K562 (cell line): ENCODE measurements around the gene KCNMB2. TPM values are rescaled to one million over a fixed set of nuclear protein-coding genes. Genes with fewer than 3 reads are reported as not detected.

Source experiments
- ATAC-seq: fragments of 200-7000 bp; cut with Tn5 transposase; 3 replicates; pipeline ENCODE4 v1.9.1; 2020; ENCODE audit warnings: moderate library complexity
- BruUV-seq: library from RNA; stranded (reverse); fragments of 400-500 nt; replicated peaks from 2 replicates; lab custom pipeline; 2021; lab: Mats Ljungman, UMichigan
- CTCF ChIA-PET: fragments of 300-600 bp; formaldehyde crosslinking; extraction: SDS; loops from one replicate; lab custom pipeline; 2021; ENCODE audit warnings: low intra/inter-chr PET ratio; lab: Yijun Ruan, JAX
- POLR2A ChIA-PET: fragments of 300-600, 350-650 bp; sonication (Branson Sonifier 250); formaldehyde crosslinking; extraction: SDS; loops from one replicate; lab custom pipeline; 2021; ENCODE audit warnings: antibody characterized with exemption, inconsistent platforms; lab: Yijun Ruan, JAX
- DNase-seq, 4 experiments: peaks; one replicate each; pipeline versions ENCODE4 v3.0.0 to v3.0.0-alpha.2; 2011 to 2018; ENCODE audit warnings: low spot score in 3 of 4, mixed read lengths in 3 of 4; ENCODE audit errors: extremely low read depth in 1 of 4
- FAIRE-seq: peaks from 2 replicates; lab custom pipeline; 2011; peaks lifted over from hg19 to GRCh38; lab: Jason Lieb, UNC
- H2AFZ ChIP-seq: 2 replicates; pipeline ENCODE4 v1.6.0; 2011; ENCODE audit warnings: low read depth, low read length, control low read depth, inconsistent platforms
- H3K27ac ChIP-seq: fragments of 200-600 bp; 3 replicates; pipeline ENCODE4 v1.8.0; 2011; ENCODE audit warnings: low read depth, mild to moderate bottlenecking, control low read depth, inconsistent platforms, low read length, moderate library complexity, mixed read lengths; ENCODE audit errors: extremely low read depth
- H3K27me3 ChIP-seq, 2 experiments: fragments of 300-600 bp in 1 of 2; 2 replicates in 1 of 2; 3 replicates in 1 of 2; pipeline versions ENCODE4 v1.6.0 to v1.8.0; 2011; ENCODE audit warnings: inconsistent platforms in 2 of 2, low read length in 2 of 2, mild to moderate bottlenecking in 1 of 2, mixed read lengths in 1 of 2, moderate library complexity in 1 of 2; ENCODE audit not compliant: control insufficient read depth in 2 of 2, insufficient read depth in 2 of 2
- H3K36me3 ChIP-seq: fragments of 300-600 bp; 3 replicates; pipeline ENCODE4 v1.8.0; 2011; ENCODE audit warnings: mild to moderate bottlenecking, low read length, inconsistent platforms; ENCODE audit not compliant: control insufficient read depth, insufficient read depth
- H3K4me1 ChIP-seq, 2 experiments: fragments of 200-600 bp in 1 of 2; replicated peaks in 1 of 2; 2 replicates in 1 of 2; 3 replicates in 1 of 2; pipeline versions ENCODE4 v1.5.1 to v1.8.0; 2011; ENCODE audit warnings: inconsistent platforms in 2 of 2, low read length in 2 of 2, mild to moderate bottlenecking in 1 of 2, mixed read lengths in 1 of 2, moderate library complexity in 1 of 2; ENCODE audit not compliant: control insufficient read depth in 2 of 2, insufficient read depth in 2 of 2
- H3K4me2 ChIP-seq: 2 replicates; pipeline ENCODE4 v1.6.1; 2011; ENCODE audit warnings: low read length, control low read depth, inconsistent platforms, mixed read lengths; ENCODE audit not compliant: insufficient read depth
- H3K4me3 ChIP-seq: fragments of 200-600 bp; sonication (generic), shearing (Covaris generic); 2 replicates; pipeline ENCODE4 v1.5.1; 2016; ENCODE audit warnings: control low read depth, inconsistent platforms
- H3K79me2 ChIP-seq: fragments of 200-600 bp; 3 replicates; pipeline ENCODE4 v1.8.0; 2011; ENCODE audit warnings: low read length, inconsistent platforms; ENCODE audit not compliant: control insufficient read depth, insufficient read depth
- H3K9ac ChIP-seq, 2 experiments: 2 replicates each; pipeline versions ENCODE4 v1.6.0 to v1.6.1; 2011; ENCODE audit warnings: low read depth in 2 of 2, low read length in 2 of 2, control low read depth in 1 of 2, inconsistent platforms in 1 of 2, mild to moderate bottlenecking in 1 of 2, mixed read lengths in 1 of 2; ENCODE audit not compliant: insufficient read depth in 1 of 2
- H3K9me1 ChIP-seq: one replicate; pipeline ENCODE4 v1.6.0; 2011; ENCODE audit warnings: inconsistent platforms, mild to moderate bottlenecking, low read length, moderate library complexity; ENCODE audit not compliant: control insufficient read depth, insufficient read depth
- H3K9me3 ChIP-seq: replicated peaks from 2 replicates; pipeline ENCODE4 v1.5.1; 2011; ENCODE audit warnings: low read depth, low read length, inconsistent platforms; ENCODE audit not compliant: control insufficient read depth, insufficient read depth
- H4K20me1 ChIP-seq: replicated peaks from 2 replicates; pipeline ENCODE4 v1.6.1; 2011; ENCODE audit warnings: low read length, inconsistent platforms, mixed read lengths; ENCODE audit not compliant: control insufficient read depth, insufficient read depth
- CHD4 ChIP-seq: fragments of 200-600 bp; sonication (generic); IDR thresholded peaks from 3 replicates; pipeline ENCODE4 v1.6.1; 2012; ENCODE audit warnings: low read depth, mild to moderate bottlenecking, mixed read lengths, low read length, inconsistent platforms; ENCODE audit not compliant: insufficient read depth, insufficient replicate concordance, poor library complexity, severe bottlenecking
- DNMT1 ChIP-seq: fragments of 450-650 bp; IDR thresholded peaks from 2 replicates; pipeline ENCODE4 v1.6.1; 2016; ENCODE audit warnings: antibody characterized with exemption, mild to moderate bottlenecking
- EP300 ChIP-seq: IDR thresholded peaks from 2 replicates; pipeline ENCODE4 v1.6.1; 2012; ENCODE audit warnings: low read length, improper control_type of control experiment
- HDAC2 ChIP-seq: fragments of 450-650 bp; IDR thresholded peaks from 2 replicates; pipeline ENCODE4 v1.6.1; 2016; ENCODE audit warnings: mild to moderate bottlenecking
- IFI16 ChIP-seq: fragments of 250-450 bp; sonication (Bioruptor Pico); IDR thresholded peaks from 2 replicates; pipeline ENCODE4 v2.1.2; 2022; ENCODE audit warnings: mild to moderate bottlenecking, inconsistent platforms
- MED1 ChIP-seq: sonication (generic); formaldehyde crosslinking; IDR thresholded peaks from 2 replicates; pipeline ENCODE4 v1.8.1; 2023; ENCODE audit warnings: missing genetic modification reagents, borderline replicate concordance
- NFXL1 ChIP-seq: fragments of 450-650 bp; formaldehyde crosslinking; IDR thresholded peaks from 2 replicates; pipeline ENCODE4 v1.4.0; 2021; ENCODE audit warnings: mild to moderate bottlenecking
- SRSF7 ChIP-seq: fragments of 200-400 bp; formaldehyde crosslinking; optimal IDR thresholded peaks from 2 replicates; pipeline ENCODE3; 2017; ENCODE audit warnings: mild to moderate bottlenecking, low read depth, low read length
- SRSF9 ChIP-seq: fragments of 200-400 bp; formaldehyde crosslinking; IDR thresholded peaks from 2 replicates; pipeline ENCODE4 v1.6.1; 2017; ENCODE audit warnings: low read depth, low read length, borderline replicate concordance
- ZNF133 ChIP-seq: fragments of 250-450 bp; sonication (Bioruptor Pico); IDR thresholded peaks from 2 replicates; pipeline ENCODE4 v1.4.0; 2020; ENCODE audit warnings: mild to moderate bottlenecking
- ZNF316 ChIP-seq: fragments of 450-650 bp; IDR thresholded peaks from 2 replicates; pipeline ENCODE4 v1.6.1; 2016
- ZNF57 ChIP-seq: fragments of 450-650 bp; formaldehyde crosslinking; IDR thresholded peaks from 2 replicates; pipeline ENCODE4 v1.4.0; 2020; ENCODE audit warnings: mild to moderate bottlenecking, moderate library complexity
- WGBS: fragments of 100-300 bp; shearing (Covaris generic); methylation state at CpG from one replicate; pipeline ENCODE4 v1.1.6; 2016; ENCODE audit warnings: low coverage, mixed read lengths; ENCODE audit not compliant: insufficient coverage; ENCODE audit errors: missing lambda C conversion rate; 5-methylcytosine and 5-hydroxymethylcytosine counted together
- in situ Hi-C: fragments of 300-500 bp; cut with MboI; formaldehyde crosslinking; loops from 4 replicates; pipeline ENCODE4 v1.15.0; 2018; ENCODE audit warnings: inconsistent platforms, mixed read lengths
- intact Hi-C: fragments of 100-400 bp; cut with micrococcal nuclease; formaldehyde crosslinking; loops from 2 replicates; pipeline ENCODE4 v1.14.2; 2022
- polyA plus RNA-seq, 8 experiments: library from polyadenylated mRNA; depleted of rRNA in 4 of 8; stranded (reverse) in 5 of 8; unstranded in 3 of 8; fragments of >200 nt; fragmentation: Nextera tagmentation in 2 of 8; fragmentation: Illumina TruSeq in 1 of 8; extraction: Ambion mirVana in 2 of 8; extraction: Trizol in 1 of 8; gene quantifications; 2 replicates each; pipeline versions ENCODE4 v1.2.1 to v1.2.3, GENCODE V29; 2011 to 2014; ENCODE audit warnings: inconsistent platforms in 1 of 8, missing spikeins in 1 of 8
- total RNA-seq, 7 experiments: library from RNA; depleted of rRNA in 6 of 7; stranded (reverse); fragments of >200 nt in 6 of 7; fragmentation: Illumina TruSeq in 2 of 7; extraction: Trizol in 2 of 7; gene quantifications; 2 replicates each; pipeline versions ENCODE4 v1.2.1 to v1.2.3, GENCODE V29; 2011 to 2021; ENCODE audit warnings: low replicate concordance in 1 of 7
- TF ChIP-seq, protein P1 (sequence below): IDR thresholded peaks from 3 replicates; pipeline ENCODE4 v1.6.1; 2011; ENCODE audit warnings: borderline replicate concordance, mild to moderate bottlenecking; ENCODE audit not compliant: insufficient read length, insufficient read depth

KCNMB2 gene
- total and polyA plus RNA-seq, 9 of the 15 experiments (the other 6 are each of a cell fraction or from before 2014, with no cell fraction given): 0.04 to 0.15 TPM; not detected in 7

DNA sequence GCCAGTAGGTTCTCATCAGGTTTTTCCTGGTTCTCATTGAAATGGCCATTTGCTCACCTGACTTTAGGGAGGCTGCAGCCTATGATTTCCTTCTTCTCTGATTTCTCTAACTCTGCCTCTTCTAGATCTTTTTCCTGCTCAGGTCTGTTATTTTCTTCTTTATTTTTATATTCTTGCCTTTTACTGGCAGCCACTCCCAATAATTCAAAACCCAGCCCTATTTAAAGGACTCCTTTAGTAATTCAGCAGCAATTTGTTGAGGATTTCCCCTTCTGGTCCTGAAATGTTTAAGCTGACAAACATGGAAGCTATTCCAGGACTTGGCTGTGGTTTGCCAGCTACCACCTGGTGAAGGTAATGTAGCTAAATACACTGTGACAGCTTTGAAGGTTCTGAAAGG is 333.8 kb downstream of the KCNMB2 start:
- FAIRE-seq: no peak
- Histone ChIP-seq H3K27ac (no peak overlapping the region), H3K9ac (no peak overlapping the region)

DNA sequence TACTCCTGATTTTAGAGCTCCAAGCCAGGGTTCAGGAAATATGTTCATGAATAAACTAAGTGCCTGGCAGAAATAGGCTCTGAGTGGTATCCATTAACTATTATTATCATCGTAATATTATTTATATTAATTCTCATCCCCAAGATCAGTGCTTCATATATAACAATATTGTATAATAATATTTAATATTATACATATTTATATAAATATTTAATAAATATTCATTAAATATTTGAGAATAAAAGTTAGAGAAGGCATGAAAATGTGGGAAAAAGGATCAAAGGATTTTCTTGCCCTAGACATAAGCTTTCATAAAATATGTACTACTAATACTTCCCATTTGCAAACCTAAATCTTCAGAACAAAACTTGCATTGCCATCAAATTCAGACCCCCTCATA is 338.9 kb downstream of the KCNMB2 start:
- CTCF ChIA-PET: no interaction called here
- no peak overlapping the region for H2AFZ ChIP-seq
- no peaks in the 10 kb centered on the region for H3K9me3 ChIP-seq
- in situ Hi-C loops: no loop called here
- no TSS peak for BruUV-seq
- H4K20me1 ChIP-seq: no peaks in the 10 kb centered on the region
- no peaks in the 10 kb centered on the region for H3K4me1 ChIP-seq
- no peak overlapping the region for H3K27ac ChIP-seq
- whole genome bisulfite sequencing: 0% methylated on average over 1 of the region's 1 CpG
- no peak for TF ChIP-seq SRSF9
- TF ChIP-seq, protein P1, sequence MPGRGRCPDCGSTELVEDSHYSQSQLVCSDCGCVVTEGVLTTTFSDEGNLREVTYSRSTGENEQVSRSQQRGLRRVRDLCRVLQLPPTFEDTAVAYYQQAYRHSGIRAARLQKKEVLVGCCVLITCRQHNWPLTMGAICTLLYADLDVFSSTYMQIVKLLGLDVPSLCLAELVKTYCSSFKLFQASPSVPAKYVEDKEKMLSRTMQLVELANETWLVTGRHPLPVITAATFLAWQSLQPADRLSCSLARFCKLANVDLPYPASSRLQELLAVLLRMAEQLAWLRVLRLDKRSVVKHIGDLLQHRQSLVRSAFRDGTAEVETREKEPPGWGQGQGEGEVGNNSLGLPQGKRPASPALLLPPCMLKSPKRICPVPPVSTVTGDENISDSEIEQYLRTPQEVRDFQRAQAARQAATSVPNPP: no peak
- TF ChIP-seq ZNF316: no peak
- no peak for TF ChIP-seq SRSF7
- TF ChIP-seq NFXL1 (CRISPR knock-in tag): no peak
- TF ChIP-seq ZNF57 (CRISPR knock-in tag): no peak
- no peak for TF ChIP-seq EP300
- no peak for TF ChIP-seq CHD4
- no peak for TF ChIP-seq DNMT1
- TF ChIP-seq HDAC2: no peak
- ATAC-seq (no peak), FAIRE-seq (no peak), DNase-seq (no peak)
- no peaks in the 10 kb centered on the region for H3K27me3 ChIP-seq
- POLR2A ChIA-PET: no interaction called here
- H3K4me3 ChIP-seq: no peak overlapping the region
- H3K9ac ChIP-seq: no peak overlapping the region
- H3K9me1 ChIP-seq: no peaks in the 10 kb centered on the region
- no peaks in the 10 kb centered on the region for H3K79me2 ChIP-seq
- H3K36me3 ChIP-seq: no peaks in the 10 kb centered on the region
- intact Hi-C loops: no loop called here
- H3K4me2 ChIP-seq: no peak overlapping the region

More for the DNA sequence above, 333.8 kb downstream of the KCNMB2 start:
- no peaks in the 10 kb centered on the region for H3K9me1 ChIP-seq
- ATAC-seq: no peak
- CTCF ChIA-PET: no interaction called here
- no peak overlapping the region for H3K4me2 ChIP-seq
- no peaks in the 10 kb centered on the region for H4K20me1 ChIP-seq
- no peaks in the 10 kb centered on the region for H3K4me1 ChIP-seq
- no peak for DNase-seq
- no peak overlapping the region for H3K4me3 ChIP-seq
- in situ Hi-C loops (no loop called here), intact Hi-C loops (no loop called here)
- H3K79me2 ChIP-seq: no peaks in the 10 kb centered on the region
- POLR2A ChIA-PET: interaction anchor here (0.6 to 0.8 kb wide), 2 partner anchors 14 to 428 kb away, joined by 3 to 4 read pairs; no protein-coding TSS in a partner anchor
- BruUV-seq: no TSS peak
- no peak overlapping the region for H2AFZ ChIP-seq
- TF ChIP-seq MED1 (CRISPR knock-in tag) (no peak), ZNF133 (CRISPR knock-in tag) (no peak), IFI16 (CRISPR knock-in tag) (no peak)
- no peaks in the 10 kb centered on the region for H3K36me3 ChIP-seq
- no peaks in the 10 kb centered on the region for H3K9me3 ChIP-seq
- H3K27me3 ChIP-seq: no peaks in the 10 kb centered on the region
